ENCODE results near the gene HS3ST4. TPM values are rescaled to one million over a fixed set of nuclear protein-coding genes. Genes with fewer than 3 reads are reported as not detected.

Gene HS3ST4
- not detected in 2 replicates for total RNA-seq

DNA sequence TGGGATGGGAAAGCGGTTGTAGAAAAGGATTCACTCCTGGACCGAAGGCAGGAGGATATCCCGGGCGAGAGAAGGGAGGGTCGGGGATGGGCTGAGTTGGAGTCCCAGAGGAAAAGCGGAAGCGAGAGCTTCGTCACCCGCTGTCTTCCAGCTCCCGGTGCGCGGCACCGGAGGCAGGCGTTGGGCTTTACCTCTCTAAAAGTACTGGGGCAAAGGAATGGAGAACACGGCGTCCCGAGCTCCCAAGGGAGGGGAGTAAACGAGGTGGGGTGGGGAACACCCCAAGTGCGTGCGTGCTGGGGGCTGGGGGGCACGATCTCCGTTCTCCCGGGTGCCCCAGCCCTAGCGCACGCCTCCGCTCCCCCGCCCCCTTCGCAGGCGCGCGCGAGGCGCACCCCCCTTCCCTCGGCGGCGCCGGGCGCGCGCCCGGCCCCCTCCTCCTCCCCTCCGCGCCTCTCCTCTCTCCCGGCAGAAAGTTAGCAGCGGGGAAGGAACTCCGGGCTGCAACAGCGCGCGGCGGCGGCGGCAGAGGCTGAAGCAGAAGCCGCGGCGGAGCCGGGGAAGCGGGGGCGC lies at the start of gene HS3ST4:
Gene HS3ST4, plus strand, starts transcription at position 441 of the 573 bp plus-strand sequence.

All from bronchus fibroblast of lung (primary cell).